Measurements from ENCODE around the gene MRPL49.

DNA sequence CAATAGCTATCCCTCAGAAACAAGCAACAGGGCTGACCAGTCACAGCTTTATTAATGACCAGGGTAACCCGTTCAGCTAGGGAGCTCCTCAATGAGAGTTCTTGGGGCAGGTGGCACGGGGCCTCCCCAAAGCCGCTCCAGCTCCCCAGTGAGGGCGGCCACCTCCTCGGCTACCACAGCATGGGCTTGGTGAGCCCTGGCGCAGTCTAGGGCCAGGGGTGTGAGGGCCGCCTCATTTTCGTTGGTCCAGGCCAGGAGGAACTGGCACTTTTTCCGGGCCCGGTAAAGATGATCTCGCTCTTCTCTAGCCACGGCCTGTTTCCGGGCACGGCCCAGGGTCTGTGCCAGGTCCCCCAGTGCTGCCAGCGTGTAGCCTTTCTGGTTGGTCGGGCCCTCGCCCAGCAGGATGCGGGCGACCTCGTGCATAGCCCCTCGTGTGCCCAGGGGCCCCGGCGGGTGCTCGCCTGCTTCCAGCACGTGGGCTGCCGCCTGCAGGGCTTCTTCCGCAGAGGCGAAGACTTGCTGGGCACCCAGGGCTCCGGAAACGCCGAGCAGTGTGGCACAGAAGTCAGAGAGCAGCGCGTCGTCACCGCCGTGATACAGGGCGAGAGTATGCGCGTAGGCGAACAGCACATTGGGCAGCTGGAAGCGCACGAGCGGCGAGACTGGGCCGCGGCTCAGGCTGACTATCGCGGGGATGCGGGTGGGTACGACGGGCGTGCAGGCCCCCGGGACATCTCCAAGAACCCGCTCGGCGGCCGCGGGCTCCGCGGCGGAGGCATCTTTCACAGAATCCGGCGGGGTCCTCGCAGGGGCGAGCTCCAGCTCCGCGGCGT lies 5.5 kb upstream of the MRPL49 start:
- TF ChIP-seq CTCF (IDR thresholded peaks at IDR 0.05) (no peak), POLR2A (IDR thresholded peaks at IDR 0.05) (no peak), EP300 (IDR thresholded peaks at IDR 0.05; ENCODE audit: low read depth) (no peak), POLR2AphosphoS5 (IDR thresholded peaks at IDR 0.05) (peak in 1 of 3 donors; percentile 19)
